IMR-90 (cell line): ENCODE measurements around the gene TIAM1. TPM values are rescaled to one million over a fixed set of nuclear protein-coding genes. Genes with fewer than 3 reads are reported as not detected.

Experiments used
- ATAC-seq: fragments of 200-7000 bp; cut with Tn5 transposase; 2 replicates; pipeline ENCODE4 v1.9.1; 2020; ENCODE audit warnings: low read depth, mild to moderate bottlenecking, moderate library complexity
- BruUV-seq: library from RNA; stranded (reverse); fragments of 400-500 nt; replicated peaks from 2 replicates; lab custom pipeline; 2021; lab: Mats Ljungman, UMichigan
- CTCF ChIA-PET: fragments of 300-600 bp; formaldehyde crosslinking; extraction: SDS; loops from one replicate; lab custom pipeline; 2021; ENCODE audit warnings: antibody characterized with exemption; lab: Yijun Ruan, JAX
- POLR2A ChIA-PET: fragments of 300-600 bp; sonication (Branson Sonifier 250); formaldehyde crosslinking; loops from one replicate; lab custom pipeline; 2022; ENCODE audit warnings: antibody characterized with exemption; ENCODE audit not compliant: unreplicated experiment; lab: Charles Lee
- DNase-seq: peaks from one replicate; pipeline ENCODE4 v3.0.0; 2013
- H2AFZ ChIP-seq: replicated peaks from 2 replicates; pipeline ENCODE3; 2013; ENCODE audit warnings: low read length, mild to moderate bottlenecking; ENCODE audit not compliant: poor library complexity
- H2AK5ac ChIP-seq: 2 replicates; pipeline ENCODE4 v1.6.1; 2013; ENCODE audit warnings: low read depth, low read length, inconsistent platforms
- H2AK9ac ChIP-seq: replicated peaks from 2 replicates; pipeline ENCODE3; 2013; ENCODE audit warnings: mild to moderate bottlenecking, low read depth, low read length, moderate library complexity; ENCODE audit not compliant: poor library complexity
- H2BK120ac ChIP-seq: 2 replicates; pipeline ENCODE4 v1.6.1; 2013; ENCODE audit warnings: low read depth, low read length, inconsistent platforms
- H2BK15ac ChIP-seq: 3 replicates; pipeline ENCODE4 v1.6.1; 2013; ENCODE audit warnings: low read depth, low read length, inconsistent platforms
- H2BK20ac ChIP-seq: 2 replicates; pipeline ENCODE4 v1.6.1; 2013; ENCODE audit warnings: low read depth, mild to moderate bottlenecking, inconsistent platforms, low read length, moderate library complexity
- H2BK5ac ChIP-seq: 2 replicates; pipeline ENCODE4 v1.6.1; 2013; ENCODE audit warnings: mild to moderate bottlenecking, low read depth, low read length, inconsistent platforms; ENCODE audit not compliant: poor library complexity, severe bottlenecking
- H3K14ac ChIP-seq: replicated peaks from 2 replicates; pipeline ENCODE4 v1.6.1; 2013; ENCODE audit warnings: low read depth, low read length, inconsistent platforms
- H3K18ac ChIP-seq: 2 replicates; pipeline ENCODE4 v1.6.1; 2013; ENCODE audit warnings: low read depth, low read length, control low read depth
- H3K23ac ChIP-seq: 2 replicates; pipeline ENCODE4 v1.6.1; 2013; ENCODE audit warnings: low read depth, low read length, inconsistent platforms
- H3K27ac ChIP-seq: 2 replicates; pipeline ENCODE4 v1.5.1; 2013; ENCODE audit warnings: mild to moderate bottlenecking, control low read depth, low read length; ENCODE audit not compliant: insufficient read depth
- H3K27me3 ChIP-seq: 2 replicates; pipeline ENCODE4 v1.6.1; 2013; ENCODE audit warnings: low read length; ENCODE audit not compliant: control insufficient read depth, insufficient read depth
- H3K36me3 ChIP-seq: 2 replicates; pipeline ENCODE4 v1.6.1; 2013; ENCODE audit warnings: low read length, mixed read lengths; ENCODE audit not compliant: control insufficient read depth, insufficient read depth
- H3K4ac ChIP-seq: 2 replicates; pipeline ENCODE4 v1.6.1; 2013; ENCODE audit warnings: low read depth, low read length, inconsistent platforms
- H3K4me1 ChIP-seq: 2 replicates; pipeline ENCODE4 v1.6.1; 2013; ENCODE audit warnings: low read length, mixed read lengths; ENCODE audit not compliant: control insufficient read depth, insufficient read depth
- H3K4me2 ChIP-seq: 2 replicates; pipeline ENCODE4 v1.6.1; 2013; ENCODE audit warnings: low read depth, mild to moderate bottlenecking, control low read depth, low read length, moderate library complexity
- H3K4me3 ChIP-seq: 2 replicates; pipeline ENCODE4 v1.5.1; 2013; ENCODE audit warnings: low read depth, mild to moderate bottlenecking, control low read depth, low read length, moderate library complexity; ENCODE audit not compliant: insufficient read depth
- H3K56ac ChIP-seq: 2 replicates; pipeline ENCODE4 v1.6.1; 2013; ENCODE audit warnings: low read length, inconsistent platforms; ENCODE audit not compliant: insufficient read depth; ENCODE audit errors: extremely low read depth
- H3K79me1 ChIP-seq, 2 experiments: 2 replicates each; pipeline ENCODE4 v1.6.1; 2013; ENCODE audit warnings: low read length in 2 of 2, inconsistent platforms in 1 of 2, low read depth in 1 of 2
- H3K9ac ChIP-seq: 2 replicates; pipeline ENCODE4 v1.6.1; 2013; ENCODE audit warnings: low read depth, low read length, control low read depth
- H3K9me1 ChIP-seq: 2 replicates; pipeline ENCODE4 v1.6.1; 2013; ENCODE audit warnings: low read length, inconsistent platforms; ENCODE audit not compliant: insufficient read depth
- H3K9me3 ChIP-seq: 2 replicates; pipeline ENCODE4 v1.6.1; 2013; ENCODE audit warnings: low read length; ENCODE audit not compliant: control insufficient read depth, insufficient read depth
- H4K20me1 ChIP-seq: 2 replicates; pipeline ENCODE4 v1.6.1; 2013; ENCODE audit warnings: low read length, inconsistent platforms; ENCODE audit not compliant: insufficient read depth
- H4K5ac ChIP-seq: 2 replicates; pipeline ENCODE4 v1.6.1; 2013; ENCODE audit warnings: mild to moderate bottlenecking, low read depth, low read length, control low read depth
- H4K8ac ChIP-seq, 2 experiments: 2 replicates each; pipeline ENCODE4 v1.6.1; 2013; ENCODE audit warnings: low read depth in 2 of 2, low read length in 2 of 2, control low read depth in 1 of 2, inconsistent platforms in 1 of 2
- H4K91ac ChIP-seq: 2 replicates; pipeline ENCODE4 v1.6.1; 2013; ENCODE audit warnings: low read depth, low read length, inconsistent platforms; ENCODE audit not compliant: insufficient read depth
- BHLHE40 ChIP-seq: fragments of 150-350 bp; IDR thresholded peaks from 2 replicates; pipeline ENCODE4 v1.6.1; 2016; ENCODE audit warnings: mild to moderate bottlenecking, low read depth, low read length
- CEBPB ChIP-seq: IDR thresholded peaks from 2 replicates; pipeline ENCODE4 v1.6.1; 2012; ENCODE audit warnings: low read depth, low read length, improper control_type of control experiment
- CHD1 ChIP-seq: IDR thresholded peaks from 2 replicates; pipeline ENCODE4 v1.6.1; 2012; ENCODE audit warnings: low read depth, low read length, improper control_type of control experiment
- CTCF ChIP-seq: conservative IDR thresholded peaks from 2 replicates; pipeline ENCODE4 v1.5.1; 2012; ENCODE audit warnings: mild to moderate bottlenecking, low read depth, low read length, improper control_type of control experiment
- ELK1 ChIP-seq: fragments of 150-350 bp; IDR thresholded peaks from 2 replicates; pipeline ENCODE4 v1.6.1; 2016; ENCODE audit warnings: low read depth, mild to moderate bottlenecking, low read length, moderate library complexity, borderline replicate concordance
- FOS ChIP-seq: fragments of 150-350 bp; IDR thresholded peaks from 2 replicates; pipeline ENCODE4 v1.6.1; 2016; ENCODE audit warnings: low read depth, low read length
- MAFK ChIP-seq: IDR thresholded peaks from 2 replicates; pipeline ENCODE4 v1.6.1; 2012; ENCODE audit warnings: low read depth, low read length, improper control_type of control experiment
- MAZ ChIP-seq: IDR thresholded peaks from 2 replicates; pipeline ENCODE4 v1.6.1; 2012; ENCODE audit warnings: low read depth, mild to moderate bottlenecking, low read length, improper control_type of control experiment, moderate library complexity, borderline replicate concordance
- MXI1 ChIP-seq: IDR thresholded peaks from 2 replicates; pipeline ENCODE4 v1.6.1; 2012; ENCODE audit warnings: low read depth, mild to moderate bottlenecking, low read length, moderate library complexity, borderline replicate concordance
- NFE2L2 ChIP-seq: fragments of 150-350 bp; IDR thresholded peaks from 2 replicates; pipeline ENCODE4 v1.6.1; 2016; ENCODE audit warnings: low read depth, mild to moderate bottlenecking, low read length
- POLR2A ChIP-seq: IDR thresholded peaks from 2 replicates; pipeline ENCODE4 v1.6.1; 2012; ENCODE audit warnings: mild to moderate bottlenecking, low read depth, low read length
- RAD21 ChIP-seq: IDR thresholded peaks from 2 replicates; pipeline ENCODE4 v1.6.1; 2012; ENCODE audit warnings: low read length, improper control_type of control experiment
- RCOR1 ChIP-seq: IDR thresholded peaks from 2 replicates; pipeline ENCODE4 v1.6.1; 2012; ENCODE audit warnings: mild to moderate bottlenecking, low read length, improper control_type of control experiment; ENCODE audit not compliant: insufficient replicate concordance
- RFX5 ChIP-seq: IDR thresholded peaks from 2 replicates; pipeline ENCODE4 v1.8.0; 2012; ENCODE audit warnings: low read depth, mild to moderate bottlenecking, low read length, moderate library complexity
- SMC3 ChIP-seq: fragments of 150-350 bp; IDR thresholded peaks from 2 replicates; pipeline ENCODE4 v1.6.1; 2016; ENCODE audit warnings: low read depth, mild to moderate bottlenecking, antibody characterized with exemption, low read length, moderate library complexity
- USF2 ChIP-seq: fragments of 150-350 bp; IDR thresholded peaks from 2 replicates; pipeline ENCODE4 v1.6.1; 2017; ENCODE audit warnings: mild to moderate bottlenecking, antibody characterized with exemption, low read length, low read depth
- WGBS, 2 experiments: methylation state at CpG; one replicate each; pipeline versions ENCODE4 v1.1.5 to v1.1.7; 2013; ENCODE audit warnings: missing lambda C conversion rate in 2 of 2; ENCODE audit not compliant: insufficient read length in 1 of 2; ENCODE audit errors: extremely low coverage in 2 of 2; 5-methylcytosine and 5-hydroxymethylcytosine counted together
- dilution Hi-C: fragments of 300-500 bp; cut with HindIII; formaldehyde crosslinking; loops from one replicate; pipeline ENCODE4 v1.14.3; 2018; ENCODE audit warnings: low sequenced_read_pairs; ENCODE audit not compliant: unreplicated experiment
- in situ Hi-C: fragments of 300-500 bp; cut with MboI; formaldehyde crosslinking; loops from 3 replicates; pipeline ENCODE4 v1.14.3; 2019; ENCODE audit warnings: low sequenced_read_pairs, inconsistent platforms, mixed read lengths
- intact Hi-C: fragments of 100-400 bp; cut with micrococcal nuclease; formaldehyde crosslinking; loops from 2 replicates; pipeline ENCODE4 v1.10.0; 2022
- polyA plus RNA-seq, 3 experiments: library from polyadenylated mRNA; depleted of rRNA; stranded (reverse); fragments of >200 nt; gene quantifications; 2 replicates each; pipeline ENCODE4 v1.2.3, GENCODE V29; 2012; ENCODE audit warnings: low replicate concordance in 1 of 3
- total RNA-seq: library from RNA; depleted of rRNA; stranded (reverse); fragments of >200 nt; gene quantifications from 2 replicates; pipeline ENCODE4 v1.2.3, GENCODE V29; 2012

The TIAM1 gene
- total and polyA plus RNA-seq, 2 of the 4 experiments (the other 2 are of a cell fraction) = 2.9 to 9.3 TPM

GRCh38 chr21:31351438-31351837, 7.4 kb upstream of the TIAM1 start:
- H4K91ac ChIP-seq = no peak overlapping the region
- in situ Hi-C loops = no loop called here
- intact Hi-C loops = no loop called here
- no peaks in the 10 kb centered on the region for H3K36me3 ChIP-seq
- no peaks in the 10 kb centered on the region for H3K9me3 ChIP-seq
- H4K8ac ChIP-seq = no peak overlapping the region
- H3K79me1 ChIP-seq = no peaks in the 10 kb centered on the region
- no peak for TF ChIP-seq BHLHE40
- TF ChIP-seq FOS = no peak
- no peak for TF ChIP-seq SMC3
- TF ChIP-seq POLR2A = no peak
- TF ChIP-seq NFE2L2 = no peak
- TF ChIP-seq USF2 = no peak
- TF ChIP-seq MXI1 = no peak
- no peak for TF ChIP-seq CHD1
- no peak for TF ChIP-seq MAZ
- TF ChIP-seq RCOR1 = no peak
- no peak for TF ChIP-seq RAD21
- TF ChIP-seq CEBPB = no peak
- TF ChIP-seq CTCF = no peak
- TF ChIP-seq MAFK = no peak
- no peak for TF ChIP-seq ELK1
- TF ChIP-seq RFX5 = no peak
- H3K27me3 ChIP-seq = peaks cover 6% of the 10 kb centered on the region; the same call in 1 of the 2 replicates
- no peak overlapping the region for H2BK5ac ChIP-seq
- no peak overlapping the region for H2BK20ac ChIP-seq
- H2AK5ac ChIP-seq = no peak overlapping the region
- ChIA-PET CTCF (no interaction called here), POLR2A (no interaction called here)
- H3K23ac ChIP-seq = no peak overlapping the region
- H2AK9ac ChIP-seq = no peak overlapping the region
- H3K4me3 ChIP-seq = no peak overlapping the region
- no peak overlapping the region for H3K14ac ChIP-seq
- ATAC-seq = peak; percentile 87
- H3K4ac ChIP-seq = no peak overlapping the region
- H3K4me1 ChIP-seq = no peaks in the 10 kb centered on the region
- no CpG with 5 or more reads among the region's 5 CpGs for WGBS, 2 experiments
- no peak overlapping the region for H4K5ac ChIP-seq
- no peaks in the 10 kb centered on the region for H4K20me1 ChIP-seq
- H3K4me2 ChIP-seq = no peak overlapping the region
- peak overlapping the region; percentile 44 for H2AFZ ChIP-seq
- no peak overlapping the region for H2BK120ac ChIP-seq
- H3K56ac ChIP-seq = no peak overlapping the region
- H3K27ac ChIP-seq = no peak overlapping the region
- no peak overlapping the region for H3K18ac ChIP-seq
- no peak overlapping the region for H3K9ac ChIP-seq
- peak; percentile 61 for DNase-seq
- H2BK15ac ChIP-seq = no peak overlapping the region
- dilution Hi-C loops = no loop called here
- no peaks in the 10 kb centered on the region for H3K9me1 ChIP-seq
- BruUV-seq = no TSS peak
